T-helper 9 cell (primary cell): Measurements from ENCODE around the gene GJB6.

Experiments
- DNase-seq: peaks from one replicate; pipeline ENCODE4 v3.0.0-alpha.2; 2020

Gene GJB6

GRCh38 chr13:20185366-20186056 lies 46.6 kb downstream of the GJB6 start:
- DNase-seq = no peak

- no peak for DNase-seq
These were observed 49.8 kb downstream of the GJB6 start for GRCh38 chr13:20182231-20182846.

GRCh38 chr13:20181188-20181587 lies 50.9 kb downstream of the GJB6 start:
- no peak for DNase-seq

GRCh38 chr13:20178156-20178555 lies 54.0 kb downstream of the GJB6 start:
- no peak for DNase-seq

GRCh38 chr13:20177049-20177831 lies 54.9 kb downstream of the GJB6 start:
- no peak for DNase-seq

- DNase-seq = no peak
These were observed 56.0 kb downstream of the GJB6 start for GRCh38 chr13:20175907-20176652.

GRCh38 chr13:20175406-20175794 lies 56.7 kb downstream of the GJB6 start:
- DNase-seq = no peak

GRCh38 chr13:20174656-20175405 lies 57.3 kb downstream of the GJB6 start:
- no peak for DNase-seq

- DNase-seq = no peak
These were observed 58.9 kb downstream of the GJB6 start for GRCh38 chr13:20173116-20173746.
